Gastrocnemius medialis (tissue), 4 donors: ENCODE data around the gene DOK3.

Experiments used
- POLR2A ChIP-seq, 2 donors: fragments of 450-650 bp; IDR thresholded peaks; one replicate each; pipeline ENCODE4 v1.6.1; 2017; ENCODE audit warnings: antibody characterized with exemption in 2 of 2, mild to moderate bottlenecking in 2 of 2, moderate library complexity in 2 of 2
- TF ChIP-seq, protein P1 (sequence below), 5 experiments: fragments of 450-650 bp in 3 of 5; fragments of 200-600 bp in 2 of 5; sonication (generic) in 2 of 5; IDR thresholded peaks in 4 of 5; conservative IDR thresholded peaks in 1 of 5; 1 replicate in 4 of 5; 2 replicates in 1 of 5; pipeline ENCODE4 v1.5.1; 2016 to 2019; ENCODE audit warnings: antibody characterized with exemption in 5 of 5, mild to moderate bottlenecking in 3 of 5, moderate library complexity in 3 of 5

DNA sequence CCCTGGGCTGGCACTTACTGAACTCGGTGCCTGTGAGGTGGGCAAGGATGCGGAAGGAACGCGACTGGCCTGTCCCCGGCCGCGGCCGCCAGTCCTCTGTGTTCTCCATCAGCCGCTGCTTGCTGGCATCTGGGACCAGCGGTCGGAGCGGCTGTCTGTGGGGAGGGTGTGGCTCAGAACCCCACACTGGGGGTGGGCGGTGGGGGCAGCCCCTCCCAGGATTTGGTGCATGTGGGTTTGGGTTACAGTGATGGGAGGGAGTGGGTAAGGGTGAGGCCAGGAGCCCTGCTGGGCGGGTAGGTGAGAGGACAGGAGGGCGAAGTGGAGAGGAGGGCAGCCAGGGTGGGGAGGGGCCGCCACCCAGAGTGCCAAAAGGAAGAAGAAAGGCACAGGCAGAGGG lies 18.6 kb downstream of the DOK3 start:
- TF ChIP-seq, protein P1, sequence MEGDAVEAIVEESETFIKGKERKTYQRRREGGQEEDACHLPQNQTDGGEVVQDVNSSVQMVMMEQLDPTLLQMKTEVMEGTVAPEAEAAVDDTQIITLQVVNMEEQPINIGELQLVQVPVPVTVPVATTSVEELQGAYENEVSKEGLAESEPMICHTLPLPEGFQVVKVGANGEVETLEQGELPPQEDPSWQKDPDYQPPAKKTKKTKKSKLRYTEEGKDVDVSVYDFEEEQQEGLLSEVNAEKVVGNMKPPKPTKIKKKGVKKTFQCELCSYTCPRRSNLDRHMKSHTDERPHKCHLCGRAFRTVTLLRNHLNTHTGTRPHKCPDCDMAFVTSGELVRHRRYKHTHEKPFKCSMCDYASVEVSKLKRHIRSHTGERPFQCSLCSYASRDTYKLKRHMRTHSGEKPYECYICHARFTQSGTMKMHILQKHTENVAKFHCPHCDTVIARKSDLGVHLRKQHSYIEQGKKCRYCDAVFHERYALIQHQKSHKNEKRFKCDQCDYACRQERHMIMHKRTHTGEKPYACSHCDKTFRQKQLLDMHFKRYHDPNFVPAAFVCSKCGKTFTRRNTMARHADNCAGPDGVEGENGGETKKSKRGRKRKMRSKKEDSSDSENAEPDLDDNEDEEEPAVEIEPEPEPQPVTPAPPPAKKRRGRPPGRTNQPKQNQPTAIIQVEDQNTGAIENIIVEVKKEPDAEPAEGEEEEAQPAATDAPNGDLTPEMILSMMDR (IDR thresholded peaks at IDR 0.05 in 4 of 5, conservative IDR thresholded peaks at IDR 0.05 in 1 of 5): no peak
- TF ChIP-seq POLR2A (IDR thresholded peaks at IDR 0.05): no peak
